ENCODE results near the gene SNX11. TPM values are rescaled to one million over a fixed set of nuclear protein-coding genes. Genes with fewer than 3 reads are reported as not detected.
"Not testable (repeated sequence)": the region's sequence is repeated elsewhere in the genome, so short reads cannot be mapped to it uniquely, and the experiment has no call there.

The SNX11 gene
- total and polyA plus RNA-seq, 8 donors, result 5.4 to 13.6 (median 7.9) TPM

GRCh38 chr17:48074322-48075081 lies 33.1 kb upstream of the SNX11 start:
- peaks cover 0 to 6% (median 3%) of the 10 kb centered on the region in 3 donors for H3K36me3 ChIP-seq
- H3K27me3 ChIP-seq, result no peaks in the 10 kb centered on the region
- H3K4me3 ChIP-seq, result no peak overlapping the region
- peak in 5 of 6 donors; percentile 65 to 80 (median 70) for DNase-seq
- 62 to 68% methylated on average over 7 of the region's 7 CpGs for WGBS, 2 donors
- peak; percentile 49 to 72 (median 60) for TF ChIP-seq CTCF (IDR thresholded peaks at IDR 0.05)
- no peak overlapping the region for H3K27ac ChIP-seq
- H3K9me3 ChIP-seq, result no peaks in the 10 kb centered on the region
- FAIRE-seq, result no peak
- ATAC-seq, result peak; percentile 81 to 98 (median 94)
- H3K4me1 ChIP-seq, result peaks cover 0 to 5% (median 0%) of the 10 kb centered on the region in 3 donors
- intact Hi-C loops (cut with DNase I), result loop anchor here in 2 of 3 donors (5.0 to 10.0 kb wide), 2 partner anchors 47 to 60 kb away; no protein-coding TSS in a partner anchor

GRCh38 chr17:48077152-48077551 lies 30.4 kb upstream of the SNX11 start:
- intact Hi-C loops (cut with DNase I), result loop anchor here in 2 of 3 donors (5.0 to 10.0 kb wide), 2 partner anchors 50 to 58 kb away; no protein-coding TSS in a partner anchor
- not testable (repeated sequence) for H3K27ac ChIP-seq, ATAC-seq, H3K4me3 ChIP-seq, H3K9me3 ChIP-seq, FAIRE-seq, H3K36me3 ChIP-seq, DNase-seq, H3K27me3 ChIP-seq, H3K4me1 ChIP-seq
- WGBS, 2 donors, result 87 to 96% methylated on average over 9 to 10 of the region's 10 CpGs

- Histone ChIP-seq H3K36me3 (no peaks in the 10 kb centered on the region), H3K4me3 (no peak overlapping the region), H3K27ac (no peak overlapping the region), H3K4me1 (peaks cover 0 to 8% (median 7%) of the 10 kb centered on the region in 3 donors), H3K27me3 (no peaks in the 10 kb centered on the region), H3K9me3 (no peaks in the 10 kb centered on the region)
- ATAC-seq, result no peak
- intact Hi-C loops (cut with DNase I), result loop anchor here in 1 of 3 donors (5.0 kb wide), 1 partner anchor 50 kb away; no protein-coding TSS in a partner anchor
- FAIRE-seq, result no peak
- DNase-seq, result no peak
- TF ChIP-seq CTCF (IDR thresholded peaks at IDR 0.05), result no peak
- 75 to 76% methylated on average over 5 of the region's 5 CpGs for WGBS, 2 donors
These were observed 25.7 kb upstream of the SNX11 start for GRCh38 chr17:48081858-48082257.

- FAIRE-seq (no peak), DNase-seq (no peak), ATAC-seq (no peak)
- intact Hi-C loops (cut with DNase I), result loop anchor here in 1 of 3 donors (5.0 kb wide), 1 partner anchor 47 kb away; no protein-coding TSS in a partner anchor
- no peak overlapping the region for H3K4me3 ChIP-seq
- H3K27ac ChIP-seq, result no peak overlapping the region
- TF ChIP-seq CTCF (IDR thresholded peaks at IDR 0.05), result no peak
- H3K9me3 ChIP-seq, result no peaks in the 10 kb centered on the region
- no peaks in the 10 kb centered on the region for H3K27me3 ChIP-seq
- peaks cover 0 to 8% (median 7%) of the 10 kb centered on the region in 3 donors for H3K4me1 ChIP-seq
- WGBS, 2 donors, result 38 to 45% methylated on average over 2 of the region's 2 CpGs
- H3K36me3 ChIP-seq, result no peaks in the 10 kb centered on the region
These were observed 22.6 kb upstream of the SNX11 start for GRCh38 chr17:48084932-48085331.

- WGBS, 2 donors, result 89 to 91% methylated on average over 11 of the region's 11 CpGs
- no peak overlapping the region for H3K27ac ChIP-seq
- no peaks in the 10 kb centered on the region for H3K27me3 ChIP-seq
- DNase-seq, result no peak
- FAIRE-seq, result no peak
- intact Hi-C loops (cut with DNase I), result no loop called here
- no peaks in the 10 kb centered on the region for H3K4me1 ChIP-seq
- H3K9me3 ChIP-seq, result no peaks in the 10 kb centered on the region
- H3K4me3 ChIP-seq, result no peak overlapping the region
- H3K36me3 ChIP-seq, result no peaks in the 10 kb centered on the region
- TF ChIP-seq CTCF (IDR thresholded peaks at IDR 0.05), result no peak
- ATAC-seq, result no peak
These were observed 14.1 kb upstream of the SNX11 start for GRCh38 chr17:48093341-48094045.

Measured in pancreas (tissue), 10 donors.